Stimulated activated naive CD8-positive, alpha-beta T cell treated with anti-CD3 and anti-CD28 coated beads, Interleukin-15, Interleukin-2, amounts not matched to agents 100 U/mL and 50 U/mL, for 24 hours (primary cell): ENCODE measurements around the gene FGFRL1.
"Not testable (repeated sequence)": the region's sequence is repeated elsewhere in the genome, so short reads cannot be mapped to it uniquely, and the experiment has no call there.

Source experiments
- ATAC-seq: fragments of 150-1000 bp; cut with Tn5 transposase; one replicate; pipeline ENCODE4 v1.10.0; 2021
- DNase-seq: peaks from one replicate; pipeline ENCODE4 v3.0.0; 2021

Gene FGFRL1

GRCh38 chr4:973431-974397 lies 37.7 kb upstream of the FGFRL1 start, which contains the start of gene DGKQ:
Gene DGKQ, minus strand, starts transcription at chr4:973569. Its CDS starts 87 bp downstream, at chr4:973482.
- ATAC-seq (peak; percentile 86), DNase-seq (peak; percentile 90)

- ATAC-seq (no peak), DNase-seq (no peak)
Observed at GRCh38 chr4:974668-975067, 36.8 kb upstream of the FGFRL1 start.

- DNase-seq, ATAC-seq: not testable (repeated sequence)
Observed at GRCh38 chr4:976016-976415, 35.4 kb upstream of the FGFRL1 start.

- ATAC-seq (no peak), DNase-seq (no peak)
Observed at GRCh38 chr4:978957-979701, 32.3 kb upstream of the FGFRL1 start.

GRCh38 chr4:982291-982690 lies 29.1 kb upstream of the FGFRL1 start:
- DNase-seq = no peak
- no peak for ATAC-seq

- no peak for ATAC-seq
- no peak for DNase-seq
Observed at GRCh38 chr4:982814-983213, 28.6 kb upstream of the FGFRL1 start.

GRCh38 chr4:984336-985054 lies 26.9 kb upstream of the FGFRL1 start:
- DNase-seq (no peak), ATAC-seq (no peak)

GRCh38 chr4:985123-985830 lies 26.1 kb upstream of the FGFRL1 start:
- ATAC-seq (peak; percentile 58), DNase-seq (peak; percentile 83)

GRCh38 chr4:986428-986878 lies 25.0 kb upstream of the FGFRL1 start:
- DNase-seq = no peak
- peak; percentile 5 for ATAC-seq

GRCh38 chr4:986879-987623 lies 24.4 kb upstream of the FGFRL1 start, which contains the start of gene IDUA:
Gene IDUA, plus strand, starts transcription at chr4:987044. Its CDS starts 41 bp downstream, at chr4:987085.
- DNase-seq (peak; percentile 89), ATAC-seq (peak; percentile 89)

- no peak for DNase-seq
Observed at GRCh38 chr4:987624-988513, 23.6 kb upstream of the FGFRL1 start.

GRCh38 chr4:988726-989721 lies 22.4 kb upstream of the FGFRL1 start:
- DNase-seq (no peak), ATAC-seq (no peak)

More at GRCh38 chr4:987624-988513, 23.6 kb upstream of the FGFRL1 start:
- no peak for ATAC-seq

- no peak for DNase-seq
- ATAC-seq = no peak
Observed at GRCh38 chr4:989722-990471, 21.5 kb upstream of the FGFRL1 start.

- no peak for DNase-seq
- no peak for ATAC-seq
Observed at GRCh38 chr4:990746-991367, 20.6 kb upstream of the FGFRL1 start.

- DNase-seq (no peak), ATAC-seq (no peak)
Observed at GRCh38 chr4:991451-992296, 19.8 kb upstream of the FGFRL1 start.
